Activated T-cell treated with anti-CD3 and anti-CD28 coated beads for 48 hours (primary cell): ENCODE data around the gene ANKLE1.
A peak's percentile ranks its signal among the peaks of the same experiment; 100 is the strongest.

Experiments
- DNase-seq: peaks from one replicate; pipeline ENCODE4 v3.0.0-alpha.2; 2020; ENCODE audit warnings: low read depth

ANKLE1 gene, protein sequence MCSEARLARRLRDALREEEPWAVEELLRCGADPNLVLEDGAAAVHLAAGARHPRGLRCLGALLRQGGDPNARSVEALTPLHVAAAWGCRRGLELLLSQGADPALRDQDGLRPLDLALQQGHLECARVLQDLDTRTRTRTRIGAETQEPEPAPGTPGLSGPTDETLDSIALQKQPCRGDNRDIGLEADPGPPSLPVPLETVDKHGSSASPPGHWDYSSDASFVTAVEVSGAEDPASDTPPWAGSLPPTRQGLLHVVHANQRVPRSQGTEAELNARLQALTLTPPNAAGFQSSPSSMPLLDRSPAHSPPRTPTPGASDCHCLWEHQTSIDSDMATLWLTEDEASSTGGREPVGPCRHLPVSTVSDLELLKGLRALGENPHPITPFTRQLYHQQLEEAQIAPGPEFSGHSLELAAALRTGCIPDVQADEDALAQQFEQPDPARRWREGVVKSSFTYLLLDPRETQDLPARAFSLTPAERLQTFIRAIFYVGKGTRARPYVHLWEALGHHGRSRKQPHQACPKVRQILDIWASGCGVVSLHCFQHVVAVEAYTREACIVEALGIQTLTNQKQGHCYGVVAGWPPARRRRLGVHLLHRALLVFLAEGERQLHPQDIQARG

DNA sequence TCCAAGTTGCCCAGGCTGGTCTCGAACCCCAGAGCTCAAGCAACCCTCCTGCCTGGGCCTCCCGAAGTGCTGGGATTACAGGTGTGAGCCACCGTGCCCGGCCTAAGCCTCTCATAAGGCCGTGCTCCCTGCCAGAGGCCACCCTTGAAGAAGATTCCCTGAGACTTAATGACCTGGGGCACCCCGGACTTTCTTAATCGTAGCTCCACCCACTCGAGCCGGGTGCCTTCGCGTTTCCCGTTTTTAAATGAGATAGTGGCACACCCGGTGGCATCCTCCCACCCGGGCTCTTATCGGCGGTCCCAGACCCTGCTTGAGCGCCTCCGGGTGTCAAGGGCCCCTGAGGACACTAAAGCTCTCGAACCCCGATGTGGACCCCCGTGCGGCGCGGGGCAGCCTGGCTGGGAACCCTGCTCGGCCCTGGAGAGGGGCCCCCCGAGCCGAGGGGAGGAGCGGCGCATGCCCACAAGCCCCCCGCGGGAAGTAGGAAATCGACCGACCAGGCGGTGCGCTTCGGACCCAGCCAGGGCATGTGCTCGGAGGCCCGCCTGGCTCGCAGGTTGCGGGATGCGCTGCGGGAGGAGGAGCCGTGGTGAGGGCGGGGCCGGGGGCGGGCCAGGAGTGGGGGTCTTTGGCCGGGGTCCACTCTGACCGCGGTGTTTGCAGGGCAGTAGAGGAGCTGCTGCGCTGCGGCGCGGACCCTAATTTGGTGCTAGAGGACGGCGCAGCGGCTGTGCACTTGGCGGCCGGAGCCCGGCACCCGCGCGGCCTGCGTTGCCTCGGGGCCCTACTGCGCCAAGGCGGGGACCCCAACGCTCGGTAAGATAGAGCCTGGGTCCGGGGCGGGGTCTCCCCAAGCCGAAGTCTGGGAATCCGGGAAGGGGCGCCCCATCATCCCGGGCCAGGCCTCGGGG is at the start of gene ANKLE1:
ANKLE1 (plus strand) TSS at position 511 of the 914 bp plus-strand sequence; CDS start at position 531, 20 bp downstream.
- peak; percentile 53 for DNase-seq

DNA sequence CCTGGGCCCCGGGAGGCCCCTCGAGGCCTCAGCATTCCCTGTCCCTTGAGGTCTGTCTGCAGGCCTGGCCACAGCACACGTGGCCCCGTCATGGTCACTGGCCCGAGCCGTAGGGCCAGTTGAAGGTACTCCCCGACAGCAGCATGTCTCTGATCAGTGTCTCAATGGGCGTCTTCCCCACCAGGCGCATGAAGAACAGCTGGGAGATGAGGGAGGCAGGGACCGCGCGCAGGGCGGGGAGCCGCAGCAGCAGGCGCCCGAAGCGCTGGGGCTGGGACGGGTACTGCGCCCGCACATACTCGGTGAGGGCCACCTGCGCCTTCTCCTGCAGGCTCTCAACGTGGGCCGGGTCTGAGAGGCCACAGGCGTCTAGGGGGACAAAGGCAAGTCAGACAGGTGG is 49.4 kb upstream of the ANKLE1 start:
- no peak for DNase-seq

DNA sequence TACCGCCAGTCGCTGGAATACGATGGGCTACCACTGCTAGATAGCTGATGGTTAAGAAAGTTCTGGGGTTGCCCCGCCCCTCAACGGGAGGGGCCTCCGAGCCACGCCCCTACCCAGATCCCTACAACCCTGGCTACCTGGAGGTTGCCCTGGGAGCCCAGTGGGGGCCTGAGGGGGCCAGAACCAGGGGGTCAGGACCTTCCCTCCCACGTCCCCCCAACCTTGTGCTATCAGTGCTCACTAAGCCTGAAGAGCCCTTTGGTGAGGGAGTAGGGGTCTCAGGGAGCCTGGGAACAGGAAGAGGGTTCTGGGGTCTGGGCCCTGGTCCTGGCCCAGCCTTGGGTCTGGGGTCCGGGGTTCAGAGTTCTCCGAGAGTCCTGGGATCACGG is 46.8 kb upstream of the ANKLE1 start:
- DNase-seq, result peak; percentile 64

DNA sequence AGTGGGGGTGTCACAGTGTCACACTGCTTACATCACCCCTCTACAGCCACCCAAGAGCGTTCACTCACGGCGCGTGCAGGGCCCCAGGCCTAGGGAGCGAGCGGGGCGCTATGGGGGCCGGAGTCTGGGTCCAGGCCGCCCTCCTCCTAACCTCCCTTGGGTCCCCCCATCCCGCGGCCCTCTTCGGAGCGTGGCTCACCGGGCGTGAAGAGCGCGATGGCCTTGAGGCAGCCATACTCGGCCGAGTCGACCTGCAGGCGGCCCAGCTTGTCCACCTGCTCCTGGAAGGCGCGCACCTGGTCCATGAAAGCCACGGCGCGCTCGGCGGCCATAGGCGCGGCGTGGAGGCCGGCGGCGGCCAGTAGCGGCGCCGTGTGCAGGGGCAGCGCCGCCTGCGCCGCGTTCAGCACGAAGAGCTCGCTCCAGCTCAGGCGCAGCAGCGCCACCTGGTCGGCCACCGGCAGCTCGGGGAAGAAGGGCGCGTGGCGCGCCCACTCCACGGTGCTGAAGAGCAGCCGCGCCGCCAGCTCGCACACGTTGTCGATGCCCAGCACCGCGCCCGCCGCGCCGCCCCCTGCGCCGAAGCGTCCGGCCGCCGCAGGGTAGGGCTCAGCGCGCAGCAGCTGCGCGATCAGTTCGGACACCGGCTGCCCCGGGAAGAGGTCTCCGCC is 46.3 kb upstream of the ANKLE1 start:
- DNase-seq, result peak; percentile 69

DNA sequence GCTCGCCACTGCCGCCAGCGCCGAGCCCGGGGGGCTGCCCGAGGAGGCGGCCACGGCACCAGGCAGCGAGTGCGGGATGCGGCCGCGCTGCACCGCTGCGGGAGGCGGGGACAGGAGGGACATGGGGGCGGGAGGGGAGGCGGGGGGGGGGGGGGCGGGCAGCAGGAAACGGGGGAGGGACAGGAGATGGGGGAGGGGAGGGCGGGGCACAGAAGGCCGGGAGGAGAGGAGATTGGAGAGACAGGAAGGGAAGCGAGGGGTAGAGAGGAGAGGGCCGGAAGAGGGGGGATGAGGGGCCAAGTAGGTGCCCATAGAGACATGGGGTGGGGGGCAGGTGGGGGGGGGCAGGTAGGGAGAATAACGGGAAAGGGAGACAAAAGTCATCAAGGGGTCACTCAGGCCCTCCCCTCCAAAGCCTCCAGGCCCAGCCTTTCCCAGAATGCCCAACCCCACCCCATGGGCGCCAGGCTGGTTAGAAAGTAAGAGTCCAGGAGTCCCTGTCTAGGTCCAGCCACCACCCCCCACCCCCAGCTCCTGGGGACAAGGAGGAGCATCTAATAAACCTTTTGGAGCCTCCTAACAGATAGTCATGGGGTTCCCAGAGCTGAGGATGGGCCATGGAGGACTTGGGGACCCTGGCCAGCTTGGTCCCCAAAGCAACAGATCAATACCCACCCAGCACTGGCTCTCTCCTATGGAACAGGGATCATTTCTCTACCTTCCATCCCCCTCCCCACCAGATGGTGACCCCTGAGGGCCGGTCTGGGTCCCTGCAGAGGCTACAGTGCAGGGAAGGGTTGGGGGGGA is 45.5 kb upstream of the ANKLE1 start:
- no peak for DNase-seq

DNA sequence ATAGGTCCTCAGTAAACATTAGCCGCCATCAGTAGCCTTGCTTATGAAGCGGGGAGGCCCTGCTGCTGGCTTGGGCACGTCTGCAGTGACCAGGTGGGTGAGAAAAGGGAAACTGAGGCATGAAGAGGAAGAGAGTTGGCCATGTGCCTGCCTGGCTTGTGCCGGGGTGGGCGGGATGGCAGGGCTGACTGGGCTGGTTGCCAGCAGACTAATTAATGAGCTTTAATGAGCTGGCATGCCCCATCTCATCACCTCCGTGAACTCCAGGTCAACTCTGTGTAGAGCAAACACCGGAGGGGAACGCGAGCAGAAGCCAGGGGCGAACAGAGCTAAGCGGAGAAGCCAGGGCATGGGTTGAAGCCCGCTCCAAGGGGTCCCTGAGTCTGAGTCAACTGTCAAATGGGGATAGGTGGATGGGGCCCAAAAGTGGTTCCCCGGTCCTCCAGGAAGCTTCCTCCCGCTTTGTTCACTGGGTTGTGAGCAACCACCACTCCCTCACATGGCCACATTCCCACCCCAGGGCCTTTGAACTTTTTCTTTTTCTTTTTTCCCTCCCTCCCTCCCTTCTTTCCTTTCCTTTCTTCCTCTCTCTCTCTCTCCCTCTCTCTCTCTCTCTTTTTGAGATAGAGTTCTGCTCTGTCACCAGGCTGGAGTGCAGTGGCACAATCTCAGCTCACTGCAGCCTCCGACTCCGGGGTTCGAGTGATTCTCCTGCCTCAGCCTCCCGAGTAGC is 44.7 kb upstream of the ANKLE1 start:
- no peak for DNase-seq

DNA sequence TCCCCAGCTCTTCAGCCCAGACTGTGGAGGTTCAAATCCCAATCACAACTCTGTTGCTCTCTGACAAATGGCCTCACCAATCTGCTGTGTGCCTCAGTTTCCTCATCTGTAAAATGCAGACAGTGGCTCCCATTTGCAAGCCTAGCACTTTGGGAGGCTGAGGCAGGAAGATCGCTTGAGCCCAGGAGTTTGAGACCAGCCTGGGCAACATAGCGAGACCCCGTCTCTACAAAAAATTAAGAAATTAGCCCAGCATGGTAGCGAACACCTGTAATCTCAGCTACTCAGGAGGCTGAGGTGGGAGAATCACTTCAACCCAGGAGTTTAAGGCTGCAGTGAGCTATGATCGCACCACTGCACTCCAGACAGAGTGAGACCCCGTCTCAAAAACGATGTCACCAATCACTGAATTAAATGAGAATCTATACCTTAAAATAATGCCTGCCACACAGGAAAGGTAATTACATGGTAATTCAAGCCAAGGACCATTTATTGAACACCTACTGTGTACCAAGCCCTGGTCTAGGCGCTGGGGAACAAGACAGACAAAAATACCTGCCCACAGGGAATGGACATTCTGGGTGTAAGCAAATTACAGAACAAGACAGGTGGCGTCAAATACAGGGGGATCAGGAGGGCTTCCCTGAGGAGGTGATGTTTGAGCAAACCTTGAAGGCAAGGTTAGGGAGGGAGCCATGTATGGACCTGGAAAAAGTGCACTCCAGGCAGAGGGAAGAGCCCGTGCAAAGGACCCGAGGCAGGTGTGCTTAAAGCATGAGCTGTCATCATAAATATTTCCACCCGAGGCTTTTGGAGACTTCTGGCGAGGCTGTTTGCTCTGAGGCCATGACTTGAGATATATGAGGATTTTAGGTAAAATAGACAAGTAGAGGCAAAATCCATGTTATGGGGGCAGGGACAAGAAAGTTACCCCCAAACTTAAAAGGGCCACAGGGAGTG is 43.7 kb upstream of the ANKLE1 start:
- no peak for DNase-seq

DNA sequence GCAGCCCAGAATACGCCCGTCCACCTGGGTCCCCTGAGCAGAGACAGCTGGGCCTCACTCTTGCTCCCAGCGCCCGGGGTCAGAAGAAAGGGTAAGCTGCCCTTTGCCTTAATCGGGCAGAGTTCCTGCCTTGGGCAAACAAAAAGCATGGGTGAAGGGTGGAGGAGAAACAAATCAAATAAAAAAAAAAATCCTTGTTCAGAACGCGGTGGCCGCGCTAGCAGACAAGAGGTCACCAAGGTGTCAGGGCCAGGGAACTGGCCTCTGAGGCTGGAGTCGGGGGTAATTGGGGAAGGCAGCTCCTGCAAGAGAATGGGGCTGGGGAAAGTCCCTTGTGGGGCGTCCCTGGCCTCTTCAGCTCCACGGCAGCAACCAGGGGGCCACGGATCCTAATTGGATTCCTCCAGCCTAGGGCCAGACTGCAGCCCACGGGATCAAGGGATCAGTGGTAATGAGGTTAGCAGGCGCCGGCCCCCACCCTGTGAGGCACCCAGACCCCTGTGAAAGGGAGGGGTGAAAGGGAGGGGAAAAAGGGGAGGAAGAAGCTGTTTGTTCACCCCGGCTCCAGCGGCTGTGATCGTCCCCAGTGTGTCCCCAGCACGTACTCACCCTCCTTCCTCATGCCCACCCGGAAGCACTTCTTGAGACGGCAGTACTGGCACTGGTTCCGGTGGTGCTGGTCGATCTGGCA is 41.5 kb upstream of the ANKLE1 start:
- DNase-seq, result no peak

DNA sequence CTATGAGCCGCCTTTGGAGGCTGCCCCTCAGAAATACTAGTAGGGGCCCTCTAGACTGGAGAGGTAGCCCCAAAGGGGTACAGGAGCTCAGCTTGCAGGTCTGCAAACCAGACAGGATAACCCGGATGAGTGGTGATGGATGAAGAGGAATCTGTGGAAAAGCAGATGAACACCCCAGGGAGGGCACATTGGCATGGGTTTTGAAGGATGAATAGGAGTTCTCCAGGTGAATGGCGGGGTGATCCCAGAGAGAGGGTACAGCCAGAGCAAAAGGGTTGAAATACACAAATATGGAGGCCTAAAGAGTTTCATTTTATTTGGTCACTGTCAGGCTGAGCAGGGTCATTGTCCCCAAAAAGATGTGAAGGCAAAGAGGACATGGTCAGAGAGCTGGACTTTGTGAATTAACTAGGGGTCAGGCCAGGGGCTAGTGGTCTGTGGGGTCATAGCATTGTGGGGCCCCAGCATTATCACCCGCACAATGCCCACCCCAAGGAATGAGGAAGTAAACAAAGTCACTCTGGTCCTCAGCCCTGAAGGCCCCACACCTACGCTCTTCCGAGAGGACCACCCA is 40.8 kb upstream of the ANKLE1 start:
- DNase-seq, result no peak

DNA sequence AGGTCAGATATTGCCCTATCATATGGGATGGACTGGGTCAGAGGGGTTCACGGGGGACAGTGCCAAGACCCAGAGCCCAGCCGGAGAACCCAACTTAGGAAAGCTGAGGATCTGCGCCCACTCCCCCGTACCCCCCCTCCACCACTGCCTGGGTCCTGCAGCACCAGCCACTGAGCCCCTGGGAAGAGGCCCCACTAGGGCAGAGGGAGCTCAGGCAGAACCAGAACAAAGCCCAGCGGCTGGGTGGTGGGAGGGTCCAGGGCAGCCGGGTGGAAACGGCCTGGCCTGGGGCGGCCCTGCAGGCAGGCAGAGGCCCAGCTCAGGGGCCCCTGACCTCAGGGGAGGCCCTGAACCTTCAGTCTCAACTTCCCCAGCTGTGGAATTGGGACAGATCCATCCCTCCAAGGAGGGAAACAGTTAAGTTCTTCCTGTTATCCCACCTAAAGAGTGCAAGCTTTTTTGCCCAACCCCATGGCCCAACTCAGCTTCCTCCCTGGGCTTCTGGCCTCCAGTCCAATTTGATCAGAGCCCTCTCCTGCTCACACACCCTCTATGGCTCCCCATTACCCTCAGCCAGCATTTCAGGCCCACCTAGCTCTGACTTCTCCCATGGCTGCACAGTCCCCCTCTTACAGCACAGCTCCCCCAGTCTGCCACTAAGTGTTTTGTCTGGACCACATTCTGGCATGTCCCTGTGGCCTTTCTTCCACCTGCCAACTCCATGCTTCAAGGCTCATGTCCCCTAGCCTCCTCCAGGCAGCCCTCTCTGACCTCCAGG is 39.1 kb upstream of the ANKLE1 start:
- DNase-seq, result no peak

DNA sequence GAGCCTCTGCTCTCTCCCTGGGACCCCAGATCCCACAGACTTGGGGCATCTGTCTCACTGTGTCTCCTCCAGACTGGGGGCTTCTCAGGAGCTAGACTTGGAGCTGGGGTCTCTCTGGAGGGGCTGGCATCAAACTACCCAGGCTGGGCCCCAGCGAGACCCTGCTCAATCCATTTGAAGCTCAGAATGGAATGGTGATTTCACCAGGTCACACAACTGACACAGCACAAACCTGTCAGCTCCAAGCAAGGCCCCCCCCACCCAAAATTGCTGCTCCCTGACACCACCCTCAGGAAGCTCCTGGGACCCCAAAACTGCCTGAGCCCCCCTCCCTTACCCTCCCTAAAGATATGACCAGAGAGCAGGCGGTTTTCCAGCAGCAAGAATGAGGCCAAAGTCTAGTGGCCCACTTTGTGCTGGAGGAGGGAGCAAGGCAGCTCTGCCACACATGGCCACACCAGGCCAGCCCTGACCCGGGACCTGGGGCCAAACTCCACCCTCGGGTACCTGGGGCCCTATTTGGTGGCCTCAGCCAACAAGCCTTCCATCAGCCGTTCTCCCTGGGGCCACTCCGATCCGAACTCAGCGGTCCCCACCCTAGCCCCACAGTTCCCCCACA is 38.4 kb upstream of the ANKLE1 start:
- DNase-seq, result no peak

DNA sequence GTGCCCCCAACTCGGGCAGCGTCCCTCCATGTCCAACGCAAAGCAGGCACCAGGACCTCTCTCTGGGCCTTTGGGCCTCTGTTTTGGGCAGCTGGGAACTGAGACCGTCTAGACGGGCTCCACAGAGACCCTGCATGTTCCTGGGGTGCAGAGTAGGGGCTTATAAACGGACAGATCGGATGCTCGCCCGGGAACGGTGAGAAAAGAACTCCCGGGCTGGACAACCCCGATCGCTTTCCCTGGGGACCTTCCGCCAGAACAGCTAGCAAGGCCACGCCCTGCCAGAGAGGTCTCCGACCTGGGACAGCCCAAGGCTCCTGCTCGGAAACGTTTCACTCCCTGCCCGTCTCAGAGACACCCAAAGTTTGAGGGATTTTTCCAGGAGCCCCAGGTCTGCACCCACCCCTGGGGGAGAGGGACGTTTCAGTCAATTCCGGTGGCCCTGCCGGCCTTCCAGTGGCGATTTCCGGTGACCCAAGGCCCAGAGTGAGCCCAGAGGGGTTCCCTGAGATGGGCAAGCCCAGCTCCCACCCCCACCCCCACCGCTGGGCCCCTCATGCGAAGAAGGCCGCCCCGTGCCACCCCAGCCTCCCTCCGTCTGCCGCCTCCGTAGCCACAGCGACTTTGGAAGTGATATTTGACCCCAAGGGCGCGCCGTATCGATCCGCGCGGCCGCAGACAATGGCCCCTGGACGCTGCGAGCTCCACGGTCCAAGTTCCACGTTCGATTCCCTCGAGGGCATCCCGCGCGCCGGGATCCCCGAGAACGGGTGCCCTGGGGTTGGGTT is 37.7 kb upstream of the ANKLE1 start:
- DNase-seq, result no peak

DNA sequence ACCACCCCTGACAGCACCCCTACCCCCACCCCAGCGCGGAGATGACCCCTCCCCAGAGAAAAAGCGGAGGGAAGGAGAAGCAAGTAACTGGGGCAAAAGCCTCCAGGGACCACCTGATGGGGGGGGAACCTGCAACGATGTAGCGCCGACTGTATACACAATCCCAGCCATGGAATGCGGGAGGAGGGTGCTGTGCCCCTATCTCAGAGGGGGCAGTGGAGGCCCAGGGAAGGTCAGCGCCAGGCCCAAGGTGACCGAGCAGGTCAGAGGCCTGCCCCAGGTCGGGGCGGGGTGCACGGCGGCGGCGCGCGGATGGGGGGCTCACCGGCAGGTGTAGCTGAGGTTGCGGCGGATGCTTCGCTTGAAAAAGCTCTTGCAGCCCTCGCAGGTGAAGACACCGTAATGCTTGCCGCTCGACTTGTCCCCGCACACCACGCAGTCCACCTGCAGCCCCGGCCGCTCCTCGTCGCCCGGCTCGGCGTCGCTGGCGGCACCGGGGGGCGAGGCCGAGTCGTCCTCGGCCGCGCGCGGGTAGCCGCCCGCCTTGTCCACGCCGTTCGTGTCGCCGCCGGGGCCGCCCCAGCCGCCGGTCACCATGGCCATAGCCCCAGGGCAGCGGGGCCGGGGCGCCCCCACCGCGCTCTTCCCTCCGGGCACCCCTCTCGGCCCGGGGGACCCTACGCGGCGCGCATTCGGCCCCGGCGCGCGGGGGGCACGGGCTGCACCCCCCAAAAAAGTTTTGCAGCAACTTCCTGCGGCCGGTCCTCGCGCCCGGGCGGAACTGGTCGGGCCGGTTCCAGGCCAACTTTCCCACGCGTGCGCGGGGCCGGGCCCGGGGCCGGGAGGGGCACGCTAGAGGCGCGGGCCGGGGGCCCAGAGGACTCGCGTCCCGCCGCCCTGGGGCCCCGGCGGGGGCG is 36.8 kb upstream of the ANKLE1 start:
- no peak for DNase-seq

DNA sequence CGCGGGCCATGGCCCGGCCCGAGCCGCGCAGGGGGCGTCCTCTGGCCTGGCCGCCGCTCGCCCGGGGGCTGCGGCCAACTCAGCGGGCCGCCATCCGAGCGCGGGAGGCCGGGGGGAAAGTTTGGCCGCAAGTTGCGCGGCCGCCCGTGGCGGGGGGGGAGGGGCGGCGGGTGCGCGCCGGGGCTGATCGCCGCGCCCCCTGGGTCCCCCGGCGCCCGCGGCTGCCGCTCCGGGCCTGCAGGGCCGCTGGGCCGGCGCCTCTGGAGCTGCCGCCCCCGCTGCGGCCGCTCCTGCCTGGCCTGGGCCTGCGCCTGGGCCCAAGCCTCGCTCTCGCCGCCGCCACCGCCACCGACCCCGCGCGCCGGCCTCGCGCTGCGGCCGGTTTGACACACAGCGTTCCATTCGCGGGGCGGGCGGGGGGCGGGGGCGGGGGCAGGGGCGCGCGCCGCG is 36.1 kb upstream of the ANKLE1 start, which contains the start of gene NR2F6:
NR2F6 (minus strand) TSS at position 385 of the 450 bp plus-strand sequence. CDS start 699 bp downstream, outside the sequence.
- no peak for DNase-seq
